A673 (cell line): ENCODE results near the gene DLEC1.

Experiments
- EZH2 ChIP-seq: fragments of 200-600 bp; sonication (generic); IDR thresholded peaks from 2 replicates; pipeline ENCODE4 v1.6.1; 2017; ENCODE audit warnings: borderline replicate concordance, low read depth, mild to moderate bottlenecking, mixed read lengths, antibody characterized with exemption, low read length; ENCODE audit not compliant: poor library complexity, severe bottlenecking
- TF ChIP-seq, protein P1 (sequence below): fragments of 300-800, 200-600 bp; sonication (generic); conservative IDR thresholded peaks from 2 replicates; pipeline ENCODE4 v1.5.1; 2017; ENCODE audit warnings: low read depth, mild to moderate bottlenecking, antibody characterized with exemption, low read length, moderate library complexity, mixed read lengths

DNA sequence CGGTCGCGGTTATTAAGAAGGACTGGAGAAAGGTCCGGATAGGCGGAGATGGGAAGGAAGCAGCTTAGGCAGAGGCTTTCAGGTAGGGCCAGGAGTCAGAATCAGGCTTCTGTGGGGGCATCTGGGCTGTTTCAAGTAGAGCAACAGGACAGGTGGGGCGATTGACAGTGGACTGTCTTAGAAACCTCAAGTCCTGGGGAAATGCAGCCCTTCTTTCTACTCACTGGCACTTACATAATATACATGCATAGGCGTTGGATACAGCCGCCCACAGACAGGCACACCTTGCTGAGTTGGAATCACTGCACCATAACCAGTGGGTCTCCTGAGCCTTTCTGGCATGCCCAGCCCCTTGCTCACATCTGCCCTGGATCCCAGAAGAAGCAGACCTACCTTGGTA lies 100.2 kb downstream of the DLEC1 start:
- TF ChIP-seq, protein P1, sequence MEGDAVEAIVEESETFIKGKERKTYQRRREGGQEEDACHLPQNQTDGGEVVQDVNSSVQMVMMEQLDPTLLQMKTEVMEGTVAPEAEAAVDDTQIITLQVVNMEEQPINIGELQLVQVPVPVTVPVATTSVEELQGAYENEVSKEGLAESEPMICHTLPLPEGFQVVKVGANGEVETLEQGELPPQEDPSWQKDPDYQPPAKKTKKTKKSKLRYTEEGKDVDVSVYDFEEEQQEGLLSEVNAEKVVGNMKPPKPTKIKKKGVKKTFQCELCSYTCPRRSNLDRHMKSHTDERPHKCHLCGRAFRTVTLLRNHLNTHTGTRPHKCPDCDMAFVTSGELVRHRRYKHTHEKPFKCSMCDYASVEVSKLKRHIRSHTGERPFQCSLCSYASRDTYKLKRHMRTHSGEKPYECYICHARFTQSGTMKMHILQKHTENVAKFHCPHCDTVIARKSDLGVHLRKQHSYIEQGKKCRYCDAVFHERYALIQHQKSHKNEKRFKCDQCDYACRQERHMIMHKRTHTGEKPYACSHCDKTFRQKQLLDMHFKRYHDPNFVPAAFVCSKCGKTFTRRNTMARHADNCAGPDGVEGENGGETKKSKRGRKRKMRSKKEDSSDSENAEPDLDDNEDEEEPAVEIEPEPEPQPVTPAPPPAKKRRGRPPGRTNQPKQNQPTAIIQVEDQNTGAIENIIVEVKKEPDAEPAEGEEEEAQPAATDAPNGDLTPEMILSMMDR = no peak
- TF ChIP-seq EZH2 = no peak
